HEK293T (cell line): ENCODE measurements around the gene MERTK.

ENCODE experiments used
- CTCF ChIA-PET: fragments of 350-600 bp; formaldehyde crosslinking; extraction: SDS; loops from one replicate; lab custom pipeline; 2021; ENCODE audit warnings: antibody characterized with exemption, inconsistent platforms; lab: Yijun Ruan, JAX
- POLR2A ChIA-PET: fragments of 350-600 bp; formaldehyde crosslinking; extraction: SDS; loops from one replicate; lab custom pipeline; 2020; ENCODE audit warnings: antibody characterized with exemption, inconsistent platforms; lab: Yijun Ruan, JAX
- DNase-seq: peaks from one replicate; pipeline ENCODE4 v3.0.0; 2012; ENCODE audit warnings: mixed read lengths; ENCODE audit errors: extremely low spot score
- ARNT ChIP-seq: fragments of 450-650 bp; IDR thresholded peaks from 2 replicates; pipeline ENCODE4 v1.6.1; 2017; ENCODE audit warnings: mild to moderate bottlenecking
- BHLHE40 ChIP-seq: fragments of 450-650 bp; IDR thresholded peaks from 2 replicates; pipeline ENCODE4 v1.6.1; 2016; ENCODE audit warnings: mild to moderate bottlenecking, moderate library complexity, borderline replicate concordance
- CTBP1 ChIP-seq: fragments of 450-650 bp; IDR thresholded peaks from 2 replicates; pipeline ENCODE4 v1.6.1; 2016; ENCODE audit warnings: borderline replicate concordance
- ELF4 ChIP-seq: fragments of 450-650 bp; IDR thresholded peaks from 2 replicates; pipeline ENCODE4 v1.6.1; 2017; ENCODE audit warnings: antibody characterized with exemption
- FOXA1 ChIP-seq: fragments of 450-650 bp; IDR thresholded peaks from 2 replicates; pipeline ENCODE4 v1.6.1; 2016; ENCODE audit warnings: mild to moderate bottlenecking
- FOXK2 ChIP-seq: fragments of 450-650 bp; IDR thresholded peaks from 2 replicates; pipeline ENCODE4 v1.6.1; 2016; ENCODE audit warnings: mild to moderate bottlenecking
- FOXM1 ChIP-seq: fragments of 450-650 bp; IDR thresholded peaks from 2 replicates; pipeline ENCODE4 v1.6.1; 2017; ENCODE audit warnings: mild to moderate bottlenecking, borderline replicate concordance
- HDGF ChIP-seq: fragments of 450-650 bp; IDR thresholded peaks from 2 replicates; pipeline ENCODE4 v1.6.1; 2017; ENCODE audit warnings: antibody characterized with exemption, borderline replicate concordance
- L3MBTL2 ChIP-seq: fragments of 450-650 bp; conservative IDR thresholded peaks from 2 replicates; pipeline ENCODE4 v1.6.1; 2016; ENCODE audit warnings: mild to moderate bottlenecking
- LEF1 ChIP-seq: fragments of 450-650 bp; IDR thresholded peaks from 2 replicates; pipeline ENCODE4 v1.6.1; 2017; ENCODE audit warnings: mild to moderate bottlenecking, borderline replicate concordance
- NFRKB ChIP-seq: fragments of 450-650 bp; IDR thresholded peaks from 2 replicates; pipeline ENCODE4 v1.6.1; 2016; ENCODE audit warnings: mild to moderate bottlenecking, moderate library complexity
- SP1 ChIP-seq: fragments of 450-650 bp; IDR thresholded peaks from 2 replicates; pipeline ENCODE4 v1.6.1; 2017
- SUZ12 ChIP-seq: fragments of 450-650 bp; IDR thresholded peaks from 2 replicates; pipeline ENCODE4 v1.6.1; 2016; ENCODE audit warnings: mild to moderate bottlenecking
- TARDBP ChIP-seq: fragments of 450-650 bp; IDR thresholded peaks from 2 replicates; pipeline ENCODE4 v1.6.1; 2016
- ZNF384 ChIP-seq: fragments of 450-650 bp; IDR thresholded peaks from 2 replicates; pipeline ENCODE4 v1.6.1; 2016
- TF ChIP-seq, protein P1 (sequence below): fragments of 450-650 bp; IDR thresholded peaks from 2 replicates; pipeline ENCODE4 v1.6.1; 2016

Gene MERTK

DNA sequence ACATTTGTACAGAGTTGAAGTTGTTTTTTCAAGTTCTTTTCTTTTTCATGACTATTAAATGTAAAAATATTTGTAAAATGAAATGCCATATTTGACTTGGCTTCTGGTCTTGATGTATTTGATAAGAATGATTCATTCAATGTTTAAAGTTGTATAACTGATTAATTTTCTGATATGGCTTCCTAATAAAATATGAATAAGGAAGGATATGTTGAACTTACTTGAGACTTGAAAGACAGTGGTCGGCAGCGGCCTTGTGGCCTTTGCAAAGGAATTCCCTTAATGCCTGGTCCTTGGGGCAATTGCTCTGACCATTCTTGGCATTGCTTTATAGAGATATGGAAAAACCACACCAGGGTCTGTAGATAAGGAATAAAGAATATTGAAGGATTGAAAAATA, 130.8 kb downstream of the MERTK start:
- no peak for DNase-seq
- ChIA-PET CTCF (no interaction called here), POLR2A (no interaction called here)
- TF ChIP-seq ZNF384 (no peak), FOXM1 (no peak), LEF1 (no peak), L3MBTL2 (no peak), SP1 (no peak), TARDBP (no peak), CTBP1 (no peak), ELF4 (no peak), SUZ12 (no peak), FOXK2 (no peak), NFRKB (no peak), BHLHE40 (no peak), HDGF (no peak), ARNT (no peak)
- TF ChIP-seq, protein P1, sequence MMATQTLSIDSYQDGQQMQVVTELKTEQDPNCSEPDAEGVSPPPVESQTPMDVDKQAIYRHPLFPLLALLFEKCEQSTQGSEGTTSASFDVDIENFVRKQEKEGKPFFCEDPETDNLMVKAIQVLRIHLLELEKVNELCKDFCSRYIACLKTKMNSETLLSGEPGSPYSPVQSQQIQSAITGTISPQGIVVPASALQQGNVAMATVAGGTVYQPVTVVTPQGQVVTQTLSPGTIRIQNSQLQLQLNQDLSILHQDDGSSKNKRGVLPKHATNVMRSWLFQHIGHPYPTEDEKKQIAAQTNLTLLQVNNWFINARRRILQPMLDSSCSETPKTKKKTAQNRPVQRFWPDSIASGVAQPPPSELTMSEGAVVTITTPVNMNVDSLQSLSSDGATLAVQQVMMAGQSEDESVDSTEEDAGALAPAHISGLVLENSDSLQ = no peak

DNA sequence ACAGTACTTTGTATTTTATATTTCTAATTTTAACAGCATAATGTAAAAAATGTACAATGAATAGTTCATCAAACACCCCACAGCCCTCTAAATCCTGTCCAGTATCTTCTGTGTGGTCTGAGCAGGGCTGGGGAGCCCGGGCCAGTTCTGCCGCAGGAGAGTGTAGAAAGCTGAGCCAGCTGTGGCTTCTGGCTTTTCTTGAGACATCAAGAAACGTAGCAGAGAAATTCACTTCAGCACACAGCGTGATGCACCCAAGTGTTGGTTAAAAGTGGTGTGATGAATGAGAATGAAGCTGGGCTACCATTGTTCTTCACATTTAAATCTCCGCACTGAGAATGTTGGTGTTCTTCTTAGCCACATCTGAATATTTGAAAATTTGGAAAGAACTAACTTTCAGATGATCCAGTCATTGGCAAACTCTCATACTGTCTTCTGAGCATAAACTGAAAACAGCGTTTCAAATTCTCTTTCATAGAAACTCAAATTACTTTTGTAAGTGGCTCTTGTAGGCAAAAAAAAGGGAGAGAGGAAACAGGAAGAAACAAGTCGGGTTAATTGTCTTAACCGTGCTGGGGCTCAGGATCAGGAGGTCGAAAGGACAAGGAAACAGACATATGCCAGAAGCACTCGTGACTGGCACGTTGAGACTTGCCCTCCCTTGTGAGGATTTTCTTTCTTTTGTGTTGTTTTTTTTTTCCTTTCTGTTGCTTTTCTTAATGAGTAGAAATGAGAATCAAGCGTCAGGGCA, 133.2 kb downstream of the MERTK start:
- POLR2A ChIA-PET = no interaction called here
- CTCF ChIA-PET = no interaction called here
- no peak for TF ChIP-seq HDGF
- DNase-seq = no peak

DNA sequence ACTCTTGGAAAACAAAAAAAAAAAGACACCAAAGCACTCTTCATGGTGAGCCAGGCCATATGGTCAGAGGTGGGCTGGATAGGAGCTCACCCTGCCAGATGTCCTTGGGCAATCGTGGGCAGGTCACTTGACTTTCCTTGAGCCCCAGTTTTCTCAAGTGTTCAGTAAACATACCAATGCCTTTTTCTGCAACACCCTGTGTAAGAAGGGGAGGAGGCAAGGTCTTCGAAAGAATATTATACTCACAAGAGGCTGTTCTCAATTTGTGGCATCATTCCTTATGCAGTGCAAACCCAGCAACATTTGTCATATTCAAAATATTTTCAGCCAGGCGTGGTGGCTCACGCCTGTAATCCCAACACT, 133.8 kb downstream of the MERTK start:
- no peak for DNase-seq
- TF ChIP-seq HDGF (no peak), FOXM1 (no peak), ARNT (no peak), FOXK2 (no peak), ELF4 (no peak), L3MBTL2 (no peak), NFRKB (no peak), TARDBP (no peak), CTBP1 (no peak), SP1 (no peak), ZNF384 (no peak), BHLHE40 (no peak), FOXA1 (no peak)
- TF ChIP-seq, protein P1 = no peak
- POLR2A ChIA-PET = no interaction called here
- CTCF ChIA-PET = interaction anchor here (0.6 kb wide), 1 partner anchor 599 kb away, joined by 3 read pairs; no protein-coding TSS in a partner anchor

DNA sequence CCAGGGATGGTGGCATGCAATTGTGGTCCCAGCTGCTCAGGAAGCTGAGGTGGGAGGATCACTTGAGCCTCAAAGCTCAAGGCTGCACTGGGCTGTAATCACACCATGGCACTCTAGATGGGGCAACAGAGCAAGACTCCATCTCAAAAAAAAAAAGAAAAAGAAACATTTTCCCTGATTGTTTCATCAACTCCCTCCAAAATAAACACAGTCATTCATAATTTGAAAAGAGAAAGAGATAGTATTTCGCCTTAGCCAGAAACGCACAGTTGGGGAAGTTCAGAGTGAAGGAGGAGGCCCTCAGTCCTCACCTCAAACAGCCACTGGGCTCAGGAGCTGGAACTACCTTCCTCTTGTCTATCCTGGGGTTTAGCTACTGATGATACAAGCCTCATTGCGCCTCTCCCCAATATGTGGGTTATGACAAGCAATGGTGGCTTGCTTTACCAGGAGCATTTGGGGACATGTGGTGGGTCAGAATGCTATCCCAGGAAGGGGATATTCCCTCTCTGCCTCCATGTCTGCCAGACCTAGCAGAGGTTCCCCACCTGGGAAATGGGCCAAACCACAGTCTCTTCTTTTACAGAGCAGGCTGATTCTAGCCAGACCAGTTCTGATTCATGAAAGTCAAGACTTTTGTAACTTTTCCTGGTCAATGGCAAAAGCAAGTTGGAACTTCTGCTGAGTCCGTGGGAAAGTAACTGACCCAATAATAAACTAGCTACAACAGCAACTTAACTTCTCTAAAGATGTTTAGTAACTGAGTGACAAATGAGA, 134.5 kb downstream of the MERTK start:
- POLR2A ChIA-PET = no interaction called here
- no peak for DNase-seq
- CTCF ChIA-PET = interaction anchor here (0.6 kb wide), 1 partner anchor 599 kb away, joined by 3 read pairs; no protein-coding TSS in a partner anchor
- TF ChIP-seq FOXA1 = no peak
- peak; percentile 75 for TF ChIP-seq ZNF384

DNA sequence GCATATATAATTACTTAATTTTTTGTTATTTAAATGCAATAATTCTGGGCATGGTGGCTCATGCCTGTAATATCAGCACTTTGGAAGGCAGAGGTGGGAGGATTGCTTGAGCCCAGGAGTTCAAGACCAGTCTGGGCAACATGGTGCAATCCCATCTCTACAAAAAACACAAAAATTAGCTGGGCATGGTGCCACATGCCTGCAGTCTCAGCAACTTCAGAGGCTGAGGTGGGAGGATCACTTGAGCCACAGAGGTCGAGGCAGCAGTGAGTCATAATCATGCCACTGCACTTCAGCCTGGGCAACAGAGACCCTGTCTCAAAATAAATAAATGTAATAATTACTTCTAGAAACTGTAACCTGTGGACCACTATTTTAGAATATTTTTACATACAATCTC, 135.2 kb downstream of the MERTK start:
- no peak for DNase-seq
- CTCF ChIA-PET = no interaction called here
- POLR2A ChIA-PET = no interaction called here
- no peak for TF ChIP-seq NFRKB
- no peak for TF ChIP-seq BHLHE40
- TF ChIP-seq, protein P1 = no peak
- TF ChIP-seq SP1 = no peak
- no peak for TF ChIP-seq FOXM1
- no peak for TF ChIP-seq ELF4
- no peak for TF ChIP-seq TARDBP
- no peak for TF ChIP-seq ZNF384
- no peak for TF ChIP-seq CTBP1
- TF ChIP-seq L3MBTL2 = no peak
- no peak for TF ChIP-seq FOXA1
- TF ChIP-seq SUZ12 = no peak
- TF ChIP-seq ARNT = no peak

DNA sequence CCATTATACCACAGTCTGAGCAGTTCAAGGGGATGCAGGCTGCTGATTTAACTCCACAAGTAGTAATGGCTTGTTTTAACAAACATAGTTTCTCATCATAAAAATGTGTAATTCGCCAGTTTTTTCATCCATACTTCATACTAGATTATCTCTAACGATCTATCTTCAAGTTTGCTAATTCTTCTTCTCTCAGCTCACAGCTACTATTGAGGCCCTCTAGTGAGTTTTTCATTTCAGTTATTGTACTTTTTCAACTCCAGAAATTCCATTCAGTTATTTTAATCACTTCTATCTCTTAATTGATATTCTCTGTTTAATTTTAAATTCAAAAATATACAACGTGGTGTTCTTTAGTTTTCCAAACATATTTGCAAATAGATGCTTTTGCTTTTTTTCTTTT, 136.5 kb downstream of the MERTK start:
- TF ChIP-seq NFRKB = no peak
- TF ChIP-seq CTBP1 = no peak
- TF ChIP-seq ELF4 = no peak
- TF ChIP-seq, protein P1 = no peak
- TF ChIP-seq FOXM1 = no peak
- TF ChIP-seq LEF1 = no peak
- no peak for TF ChIP-seq ZNF384
- no peak for TF ChIP-seq SP1
- ChIA-PET CTCF (no interaction called here), POLR2A (no interaction called here)
- DNase-seq = no peak
